Liver (tissue), 9 donors: Measurements from ENCODE around the gene FTCD. TPM values are rescaled to one million over a fixed set of nuclear protein-coding genes. Genes with fewer than 3 reads are reported as not detected.

Experiments
- DNase-seq: peaks from one replicate; pipeline ENCODE4 v3.0.0-alpha.2; 2017; ENCODE audit warnings: low spot score
- H3K27ac ChIP-seq, 2 donors: one replicate each; pipeline ENCODE4 v1.7.0; 2013; ENCODE audit warnings: inconsistent platforms in 2 of 2, low read length in 2 of 2, control low read depth in 1 of 2, low read depth in 1 of 2, mild to moderate bottlenecking in 1 of 2
- H3K27me3 ChIP-seq, 4 donors: one replicate each; pipeline versions ENCODE4 v1.6.1 to v1.7.0; 2013; ENCODE audit warnings: low read length in 3 of 4, inconsistent platforms in 1 of 4, mild to moderate bottlenecking in 1 of 4, moderate library complexity in 1 of 4; ENCODE audit not compliant: control insufficient read depth in 4 of 4, insufficient read depth in 4 of 4
- H3K36me3 ChIP-seq, 4 donors: one replicate each; pipeline versions ENCODE4 v1.6.1 to v1.7.0; 2013; ENCODE audit warnings: low read length in 3 of 4, mild to moderate bottlenecking in 3 of 4, low read depth in 1 of 4, moderate library complexity in 1 of 4; ENCODE audit not compliant: control insufficient read depth in 4 of 4, insufficient read depth in 3 of 4
- H3K4me1 ChIP-seq, 4 donors: one replicate each; pipeline versions ENCODE4 v1.6.1 to v1.7.0; 2013; ENCODE audit warnings: low read length in 3 of 4, mild to moderate bottlenecking in 3 of 4, moderate library complexity in 1 of 4; ENCODE audit not compliant: control insufficient read depth in 4 of 4, insufficient read depth in 4 of 4
- H3K4me3 ChIP-seq, 3 donors: one replicate each; pipeline versions ENCODE4 v1.6.1 to v1.7.0; 2013; ENCODE audit warnings: low read length in 3 of 3, control low read depth in 1 of 3, low read depth in 1 of 3, mild to moderate bottlenecking in 1 of 3
- H3K9ac ChIP-seq, 2 donors: one replicate each; pipeline ENCODE4 v1.7.0; 2013; ENCODE audit warnings: low read length in 2 of 2, mild to moderate bottlenecking in 2 of 2, moderate library complexity in 2 of 2, control low read depth in 1 of 2, low read depth in 1 of 2
- H3K9me3 ChIP-seq, 4 donors: one replicate each; pipeline versions ENCODE4 v1.6.1 to v1.7.0; 2013; ENCODE audit warnings: low read length in 3 of 4; ENCODE audit not compliant: control insufficient read depth in 4 of 4
- ATF3 ChIP-seq: IDR thresholded peaks from 2 replicates; pipeline ENCODE4 v1.6.1; 2016; ENCODE audit warnings: antibody characterized with exemption
- CTCF ChIP-seq: fragments of 150-350 bp; IDR thresholded peaks from 2 replicates; pipeline ENCODE4 v1.5.1; 2017; ENCODE audit warnings: improper control_type of control experiment, low read depth, low read length; ENCODE audit not compliant: missing input control
- EGR1 ChIP-seq, 2 donors: IDR thresholded peaks; 2 replicates each; pipeline ENCODE4 v1.6.1; 2016 to 2018; ENCODE audit warnings: antibody characterized with exemption in 2 of 2, low read depth in 2 of 2
- HNF4A ChIP-seq, 2 donors: conservative IDR thresholded peaks; 2 replicates each; pipeline ENCODE4 v1.6.1; 2016; ENCODE audit warnings: antibody characterized with exemption in 2 of 2, mild to moderate bottlenecking in 2 of 2
- JUND ChIP-seq, 2 donors: IDR thresholded peaks; 2 replicates each; pipeline ENCODE4 v1.6.1; 2016; ENCODE audit warnings: antibody characterized with exemption in 2 of 2
- MAX ChIP-seq: IDR thresholded peaks from 2 replicates; pipeline ENCODE4 v1.6.1; 2016; ENCODE audit warnings: antibody characterized with exemption
- NR2F2 ChIP-seq: IDR thresholded peaks from 2 replicates; pipeline ENCODE4 v1.6.1; 2016; ENCODE audit warnings: antibody characterized with exemption
- RAD21 ChIP-seq, 2 donors: IDR thresholded peaks; 2 replicates each; pipeline ENCODE4 v1.6.1; 2016; ENCODE audit warnings: antibody characterized with exemption in 2 of 2, mild to moderate bottlenecking in 2 of 2
- REST ChIP-seq: IDR thresholded peaks from 2 replicates; pipeline ENCODE4 v1.6.1; 2016; ENCODE audit warnings: antibody characterized with exemption, mild to moderate bottlenecking
- RXRA ChIP-seq, 2 donors: IDR thresholded peaks; 2 replicates each; pipeline ENCODE4 v1.6.1; 2017 to 2018; ENCODE audit warnings: antibody characterized with exemption in 2 of 2, mild to moderate bottlenecking in 1 of 2
- SP1 ChIP-seq: IDR thresholded peaks from 2 replicates; pipeline ENCODE4 v1.6.1; 2018; ENCODE audit warnings: antibody characterized with exemption, mild to moderate bottlenecking
- TAF1 ChIP-seq: conservative IDR thresholded peaks from 2 replicates; pipeline ENCODE4 v1.6.1; 2016; ENCODE audit warnings: antibody characterized with exemption, mild to moderate bottlenecking
- YY1 ChIP-seq: IDR thresholded peaks from 2 replicates; pipeline ENCODE4 v1.6.1; 2016; ENCODE audit warnings: antibody characterized with exemption, mild to moderate bottlenecking
- ZBTB33 ChIP-seq: IDR thresholded peaks from 2 replicates; pipeline ENCODE4 v1.6.1; 2016; ENCODE audit warnings: antibody characterized with exemption
- WGBS: extraction: QIAGEN DNeasy Blood & Tissue Kit; methylation state at CpG from one replicate; pipeline ENCODE4 v1.1.7; 2013; 5-methylcytosine and 5-hydroxymethylcytosine counted together
- polyA plus RNA-seq, 2 donors: library from polyadenylated mRNA; stranded (reverse) in 1 of 2; unstranded in 1 of 2; fragments of 200-250 nt in 1 of 2; fragments of >200 nt in 1 of 2; fragmentation: Nextera tagmentation in 1 of 2; extraction: Ambion mirVana in 1 of 2; gene quantifications; one replicate each; pipeline versions ENCODE4 v1.2.1 to v1.2.3, GENCODE V29; 2013 to 2015
- total RNA-seq, 2 donors: library from RNA; depleted of rRNA; stranded (reverse); fragments of >200 nt; gene quantifications; one replicate each; pipeline ENCODE4 v1.2.3, GENCODE V29; 2014
- donor health status: healthy.
- donor health status: healthy.
- donor health status: healthy.
- donor health status: healthy.
- donor health status: healthy.

FTCD gene
- total and polyA plus RNA-seq, 4 donors = 130 to 182 (median 173) TPM

- H3K36me3 ChIP-seq = no peaks in the 10 kb centered on the region
- no peaks in the 10 kb centered on the region for H3K9me3 ChIP-seq
- H3K27ac ChIP-seq = no peak overlapping the region
- H3K9ac ChIP-seq = no peak overlapping the region
- 83% methylated on average over 4 of the region's 4 CpGs for WGBS
- no peaks in the 10 kb centered on the region for H3K4me1 ChIP-seq
- H3K4me3 ChIP-seq = no peak overlapping the region
- TF ChIP-seq MAX = no peak
- TF ChIP-seq CTCF = no peak
- no peak for TF ChIP-seq ZBTB33
- no peak for TF ChIP-seq JUND (IDR thresholded peaks at IDR 0.05)
- TF ChIP-seq YY1 = no peak
- no peak for TF ChIP-seq NR2F2
- TF ChIP-seq RAD21 (IDR thresholded peaks at IDR 0.05) = no peak
- TF ChIP-seq ATF3 = no peak
- no peak for TF ChIP-seq EGR1 (IDR thresholded peaks at IDR 0.05; ENCODE audit: low read depth in 2 of 2)
- TF ChIP-seq HNF4A (conservative IDR thresholded peaks at IDR 0.05) = no peak
- no peak for TF ChIP-seq TAF1
- no peak for TF ChIP-seq REST
- TF ChIP-seq SP1 = no peak
- H3K27me3 ChIP-seq = no peaks in the 10 kb centered on the region
- DNase-seq = peak; percentile 19
These were observed 64.3 kb downstream of the FTCD start for GRCh38 chr21:46091118-46091517.

- no peaks in the 10 kb centered on the region for H3K36me3 ChIP-seq
- TF ChIP-seq RXRA (IDR thresholded peaks at IDR 0.05) (no peak), YY1 (no peak)
- H3K4me1 ChIP-seq = no peaks in the 10 kb centered on the region
- H3K9ac ChIP-seq = no peak overlapping the region
- WGBS = 73% methylated on average over 5 of the region's 5 CpGs
- H3K27me3 ChIP-seq = no peaks in the 10 kb centered on the region
- DNase-seq = peak; percentile 12
- no peak overlapping the region for H3K4me3 ChIP-seq
- no peak overlapping the region for H3K27ac ChIP-seq
- H3K9me3 ChIP-seq = no peaks in the 10 kb centered on the region
These were observed 66.1 kb downstream of the FTCD start for GRCh38 chr21:46089285-46089684.
